PC-3 (cell line): ENCODE results near the gene FHIP1B.

ENCODE experiments used
- CTCF ChIP-seq: fragments of 300-600 bp; sonication (generic); conservative IDR thresholded peaks from 2 replicates; pipeline ENCODE4 v1.5.1; 2017; ENCODE audit warnings: antibody characterized with exemption, low read depth, mild to moderate bottlenecking, low read length
- EZH2 ChIP-seq: fragments of 300-600 bp; sonication (generic); IDR thresholded peaks from one replicate; pipeline ENCODE4 v1.6.1; 2017; ENCODE audit warnings: antibody characterized with exemption, mild to moderate bottlenecking, low read length; ENCODE audit not compliant: unreplicated experiment

- TF ChIP-seq CTCF: no peak
- no peak for TF ChIP-seq EZH2
Observed at GRCh38 chr11:6249770-6250555, 15.5 kb upstream of the FHIP1B start.
